Thyroid gland (tissue), 4 donors: ENCODE measurements around the gene FRMD4A.

Experiments used
- CTCF ChIP-seq, 6 experiments: fragments of 200-600 bp in 3 of 6; fragments of 450-650 bp in 3 of 6; sonication (generic) in 3 of 6; IDR thresholded peaks; one replicate each; pipeline ENCODE4 v1.5.1; 2016 to 2019; ENCODE audit warnings: antibody characterized with exemption in 6 of 6, mild to moderate bottlenecking in 2 of 6, inconsistent platforms in 1 of 6, moderate library complexity in 1 of 6
- POLR2A ChIP-seq, 2 donors: fragments of 450-650 bp; IDR thresholded peaks; one replicate each; pipeline ENCODE4 v1.6.1; 2017; ENCODE audit warnings: antibody characterized with exemption in 2 of 2, mild to moderate bottlenecking in 2 of 2, moderate library complexity in 1 of 2

- TF ChIP-seq CTCF (IDR thresholded peaks at IDR 0.05) = no peak
- TF ChIP-seq POLR2A (IDR thresholded peaks at IDR 0.05) = no peak
These were observed 657.6 kb downstream of the FRMD4A start for GRCh38 chr10:13673156-13673555.
